Measurements from ENCODE around the gene GFRA3.

DNA sequence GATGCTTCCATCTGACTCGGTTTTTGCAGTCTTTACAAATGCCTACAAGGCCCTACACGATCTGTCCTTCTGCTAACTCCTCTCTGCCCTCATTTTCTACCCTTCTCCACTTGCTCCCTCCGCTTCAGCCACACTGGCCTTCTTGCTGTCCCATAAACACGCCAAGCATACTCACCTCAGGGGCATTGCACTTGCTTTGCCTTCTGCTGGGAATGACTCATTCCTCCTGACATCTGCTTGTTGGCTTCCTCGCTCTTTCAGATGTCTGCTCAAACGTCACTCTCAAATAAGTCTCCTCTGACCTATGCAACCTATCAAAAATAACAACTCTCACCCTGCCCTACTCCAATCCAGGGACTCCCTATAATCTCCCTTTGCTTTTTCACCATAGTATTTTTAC is 29.0 kb upstream of the GFRA3 start:
- no peak for TF ChIP-seq EZH2 (IDR thresholded peaks at IDR 0.05; ENCODE audit: low read length, missing control alignments)
- TF ChIP-seq, protein P1, sequence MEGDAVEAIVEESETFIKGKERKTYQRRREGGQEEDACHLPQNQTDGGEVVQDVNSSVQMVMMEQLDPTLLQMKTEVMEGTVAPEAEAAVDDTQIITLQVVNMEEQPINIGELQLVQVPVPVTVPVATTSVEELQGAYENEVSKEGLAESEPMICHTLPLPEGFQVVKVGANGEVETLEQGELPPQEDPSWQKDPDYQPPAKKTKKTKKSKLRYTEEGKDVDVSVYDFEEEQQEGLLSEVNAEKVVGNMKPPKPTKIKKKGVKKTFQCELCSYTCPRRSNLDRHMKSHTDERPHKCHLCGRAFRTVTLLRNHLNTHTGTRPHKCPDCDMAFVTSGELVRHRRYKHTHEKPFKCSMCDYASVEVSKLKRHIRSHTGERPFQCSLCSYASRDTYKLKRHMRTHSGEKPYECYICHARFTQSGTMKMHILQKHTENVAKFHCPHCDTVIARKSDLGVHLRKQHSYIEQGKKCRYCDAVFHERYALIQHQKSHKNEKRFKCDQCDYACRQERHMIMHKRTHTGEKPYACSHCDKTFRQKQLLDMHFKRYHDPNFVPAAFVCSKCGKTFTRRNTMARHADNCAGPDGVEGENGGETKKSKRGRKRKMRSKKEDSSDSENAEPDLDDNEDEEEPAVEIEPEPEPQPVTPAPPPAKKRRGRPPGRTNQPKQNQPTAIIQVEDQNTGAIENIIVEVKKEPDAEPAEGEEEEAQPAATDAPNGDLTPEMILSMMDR (conservative IDR thresholded peaks at IDR 0.05 in 1 of 2, IDR thresholded peaks at IDR 0.05 in 1 of 2; ENCODE audit: low read depth in 1 of 2, low read length in 2 of 2): no peak
